Ascending aorta (tissue), 2 donors: ENCODE measurements around the gene TMC6. TPM values are rescaled to one million over a fixed set of nuclear protein-coding genes. Genes with fewer than 3 reads are reported as not detected.

ENCODE experiments used
- DNase-seq, 2 donors: peaks; one replicate each; pipeline ENCODE4 v3.0.0-alpha.2; 2019; ENCODE audit warnings: low spot score in 2 of 2
- H3K27ac ChIP-seq, 2 donors: fragments of 200-600 bp; sonication (generic); one replicate each; pipeline ENCODE4 v1.5.1; 2016 to 2017; ENCODE audit warnings: mild to moderate bottlenecking in 1 of 2
- H3K27me3 ChIP-seq: fragments of 200-600 bp; sonication (generic); one replicate; pipeline ENCODE4 v1.5.1; 2017
- H3K36me3 ChIP-seq, 2 donors: fragments of 200-600 bp; sonication (generic); one replicate each; pipeline ENCODE4 v1.5.1; 2016
- H3K4me1 ChIP-seq, 2 donors: fragments of 200-600 bp; sonication (generic); one replicate each; pipeline ENCODE4 v1.5.1; 2016 to 2017; ENCODE audit warnings: mild to moderate bottlenecking in 1 of 2
- H3K4me3 ChIP-seq, 2 donors: fragments of 200-600 bp; sonication (generic); one replicate each; pipeline ENCODE4 v1.5.1; 2016 to 2017; ENCODE audit warnings: mild to moderate bottlenecking in 1 of 2
- H3K9me3 ChIP-seq, 2 donors: fragments of 200-600 bp; sonication (generic); one replicate each; pipeline ENCODE4 v1.5.1; 2016
- intact Hi-C: fragments of 100-400 bp; cut with DNase I; formaldehyde crosslinking; loops from one replicate; pipeline ENCODE4 v1.15.1; 2023
- total RNA-seq: library from RNA; depleted of rRNA; stranded (reverse); fragments of >200 nt; gene quantifications from one replicate; pipeline ENCODE4 v1.1.0, GENCODE V29; 2016
- TF ChIP-seq, protein P1 (sequence below), 3 experiments: fragments of 200-600 bp in 2 of 3; fragments of 450-650 bp in 1 of 3; sonication (generic) in 2 of 3; IDR thresholded peaks; one replicate each; pipeline ENCODE4 v1.5.1; 2016 to 2019; ENCODE audit warnings: antibody characterized with exemption in 3 of 3, mild to moderate bottlenecking in 1 of 3, moderate library complexity in 1 of 3

TMC6 gene
- total RNA-seq, 1 donor from 2014 or later = 173 TPM

DNA sequence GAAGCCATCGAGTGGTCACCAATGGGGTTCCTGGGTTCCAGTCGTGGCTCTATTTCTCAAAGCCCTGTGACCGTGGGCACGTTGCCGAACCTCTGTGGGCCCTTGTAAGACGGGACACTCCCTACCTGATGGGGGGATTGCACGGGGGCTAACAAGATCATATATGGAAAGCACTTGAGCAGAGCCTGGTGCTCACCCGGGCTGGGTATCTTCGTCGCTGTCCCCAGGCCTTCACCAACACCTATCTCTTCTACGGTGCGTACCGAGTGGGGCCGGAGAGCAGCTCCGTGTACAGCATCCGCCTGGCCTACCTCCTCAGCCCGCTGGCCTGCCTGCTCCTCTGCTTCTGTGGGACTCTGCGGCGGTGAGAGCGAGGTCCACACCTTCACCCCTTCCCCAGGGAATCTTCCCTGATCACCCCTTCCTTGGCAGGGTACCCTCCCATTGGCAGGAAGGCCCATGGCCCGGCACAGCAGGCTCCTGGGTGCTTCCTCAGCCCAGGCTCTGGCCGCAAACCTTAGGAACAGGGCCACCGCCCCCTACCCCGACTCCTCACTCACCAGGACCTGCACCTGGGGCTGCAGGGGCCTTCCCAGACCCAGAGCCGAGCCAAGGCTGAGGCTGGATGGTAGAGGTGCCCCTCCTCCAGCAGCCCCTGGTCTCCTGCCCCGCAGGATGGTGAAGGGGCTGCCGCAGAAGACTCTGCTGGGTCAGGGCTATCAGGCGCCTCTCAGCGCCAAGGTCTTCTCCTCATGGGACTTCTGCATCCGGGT is 4.8 kb upstream of the TMC6 start:
- Histone ChIP-seq H3K4me1 (peaks cover 3 to 12% of the 10 kb centered on the region in 2 donors), H3K9me3 (no peaks in the 10 kb centered on the region), H3K4me3 (no peak overlapping the region), H3K36me3 (no peaks in the 10 kb centered on the region), H3K27me3 (no peaks in the 10 kb centered on the region), H3K27ac (no peak overlapping the region)
- TF ChIP-seq, protein P1, sequence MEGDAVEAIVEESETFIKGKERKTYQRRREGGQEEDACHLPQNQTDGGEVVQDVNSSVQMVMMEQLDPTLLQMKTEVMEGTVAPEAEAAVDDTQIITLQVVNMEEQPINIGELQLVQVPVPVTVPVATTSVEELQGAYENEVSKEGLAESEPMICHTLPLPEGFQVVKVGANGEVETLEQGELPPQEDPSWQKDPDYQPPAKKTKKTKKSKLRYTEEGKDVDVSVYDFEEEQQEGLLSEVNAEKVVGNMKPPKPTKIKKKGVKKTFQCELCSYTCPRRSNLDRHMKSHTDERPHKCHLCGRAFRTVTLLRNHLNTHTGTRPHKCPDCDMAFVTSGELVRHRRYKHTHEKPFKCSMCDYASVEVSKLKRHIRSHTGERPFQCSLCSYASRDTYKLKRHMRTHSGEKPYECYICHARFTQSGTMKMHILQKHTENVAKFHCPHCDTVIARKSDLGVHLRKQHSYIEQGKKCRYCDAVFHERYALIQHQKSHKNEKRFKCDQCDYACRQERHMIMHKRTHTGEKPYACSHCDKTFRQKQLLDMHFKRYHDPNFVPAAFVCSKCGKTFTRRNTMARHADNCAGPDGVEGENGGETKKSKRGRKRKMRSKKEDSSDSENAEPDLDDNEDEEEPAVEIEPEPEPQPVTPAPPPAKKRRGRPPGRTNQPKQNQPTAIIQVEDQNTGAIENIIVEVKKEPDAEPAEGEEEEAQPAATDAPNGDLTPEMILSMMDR (IDR thresholded peaks at IDR 0.05) = no peak
- DNase-seq = no peak
- intact Hi-C loops = no loop called here

DNA sequence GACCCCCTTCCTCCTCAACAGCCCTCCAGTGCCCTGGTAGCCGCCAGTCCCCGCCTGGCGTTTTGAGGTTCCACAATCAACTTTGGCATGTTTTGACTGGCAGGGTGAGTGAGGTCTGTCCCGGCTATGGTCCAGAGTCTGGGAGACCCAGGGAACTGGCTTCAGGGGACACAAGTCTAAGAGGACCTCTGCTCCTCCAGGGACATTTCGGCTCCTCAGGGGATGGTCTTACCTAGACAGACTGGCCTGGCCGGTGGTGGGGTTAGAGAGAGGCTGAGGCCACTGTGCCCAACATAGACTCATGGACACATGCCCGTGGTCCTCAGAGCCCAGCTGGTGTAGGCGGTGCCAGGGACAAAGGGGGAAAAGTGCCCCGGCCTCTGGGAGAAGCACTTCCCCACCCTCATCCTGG is 4.2 kb upstream of the TMC6 start:
- Histone ChIP-seq H3K27ac (no peak overlapping the region), H3K4me1 (peaks cover 5 to 18% of the 10 kb centered on the region in 2 donors), H3K9me3 (no peaks in the 10 kb centered on the region), H3K27me3 (no peaks in the 10 kb centered on the region), H3K36me3 (no peaks in the 10 kb centered on the region), H3K4me3 (no peak overlapping the region)
- TF ChIP-seq, protein P1 (IDR thresholded peaks at IDR 0.05) = no peak
- intact Hi-C loops = no loop called here
- no peak for DNase-seq

DNA sequence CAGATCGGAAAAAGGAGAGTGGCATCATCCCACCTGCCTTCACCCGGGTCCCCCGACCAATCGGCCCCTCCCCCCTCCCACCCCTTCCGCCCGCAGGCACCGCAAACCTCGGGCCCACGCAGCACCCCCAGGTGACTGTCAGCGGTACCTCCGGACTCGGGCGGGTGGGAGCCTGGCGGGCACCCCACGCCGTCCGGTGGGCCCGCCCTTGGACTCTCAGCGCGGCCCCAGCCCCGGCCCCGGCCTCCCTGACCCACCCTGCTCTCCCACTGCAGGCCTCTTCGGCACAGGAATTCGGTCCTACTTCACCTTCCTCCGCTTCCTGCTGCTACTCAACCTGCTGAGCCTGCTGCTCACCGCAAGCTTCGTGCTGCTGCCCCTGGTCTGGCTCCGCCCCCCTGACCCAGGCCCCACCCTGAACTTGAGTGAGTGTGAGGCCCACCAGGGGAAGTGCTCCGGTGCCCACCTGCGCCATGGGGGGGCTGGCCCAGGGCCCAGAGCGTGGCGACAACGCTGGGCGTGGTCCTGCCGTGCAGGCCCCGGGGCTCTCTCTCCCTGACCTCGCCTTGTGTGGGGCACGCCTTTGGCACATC is 3.6 kb upstream of the TMC6 start:
- TF ChIP-seq, protein P1 (IDR thresholded peaks at IDR 0.05) = no peak
- peak overlapping the region in 1 of 2 donors; percentile 46 for H3K4me3 ChIP-seq
- intact Hi-C loops = no loop called here

GRCh38 chr17:78131172-78132083 is 2.9 kb upstream of the TMC6 start:
- Histone ChIP-seq H3K4me3 (peak overlapping the region in 1 of 2 donors; percentile 46), H3K36me3 (no peaks in the 10 kb centered on the region), H3K27ac (no peak overlapping the region), H3K27me3 (no peaks in the 10 kb centered on the region), H3K4me1 (peaks cover 5 to 24% of the 10 kb centered on the region in 2 donors), H3K9me3 (no peaks in the 10 kb centered on the region)
- intact Hi-C loops = no loop called here
- DNase-seq = no peak
- TF ChIP-seq, protein P1 (IDR thresholded peaks at IDR 0.05) = no peak

More for the DNA sequence above, 3.6 kb upstream of the TMC6 start:
- Histone ChIP-seq H3K4me1 (peaks cover 5 to 24% of the 10 kb centered on the region in 2 donors), H3K9me3 (no peaks in the 10 kb centered on the region), H3K36me3 (no peaks in the 10 kb centered on the region), H3K27me3 (no peaks in the 10 kb centered on the region), H3K27ac (no peak overlapping the region)
- DNase-seq = no peak

GRCh38 chr17:78130437-78131101 is 2.0 kb upstream of the TMC6 start, which contains the start of gene TMC8:
TSS of gene TMC8 (plus strand) at chr17:78130771. CDS start at chr17:78131589, 818 bp downstream.
- no peak for DNase-seq
- Histone ChIP-seq H3K9me3 (no peaks in the 10 kb centered on the region), H3K4me3 (peak within 1 kb of the TSS in 1 of 2 donors; percentile 46), H3K27ac (peak within 1 kb of the TSS in 1 of 2 donors; percentile 0), H3K27me3 (no peaks in the 10 kb centered on the region), H3K4me1 (peaks cover 5 to 29% of the 10 kb centered on the region in 2 donors), H3K36me3 (no peaks in the 10 kb centered on the region)
- intact Hi-C loops = no loop called here
- TF ChIP-seq, protein P1 (IDR thresholded peaks at IDR 0.05) = no peak
